Fibroblast of mammary gland (primary cell): Measurements from ENCODE around the gene NSMCE4A.
"Not testable (repeated sequence)": the region's sequence is repeated elsewhere in the genome, so short reads cannot be mapped to it uniquely, and the experiment has no call there.

Experiments
- DNase-seq: peaks from one replicate; pipeline ENCODE4 v3.0.0-alpha.2; 2010; ENCODE audit warnings: low read depth
- H3K4me3 ChIP-seq: 2 replicates; pipeline ENCODE4 v1.5.1; 2011; ENCODE audit warnings: low read depth, mild to moderate bottlenecking, low read length, moderate library complexity; ENCODE audit not compliant: control insufficient read depth
- CTCF ChIP-seq: conservative IDR thresholded peaks from 2 replicates; pipeline ENCODE4 v1.5.1; 2011; ENCODE audit warnings: low read depth, low read length, inconsistent platforms; ENCODE audit not compliant: control insufficient read depth, insufficient read depth

NSMCE4A gene

GRCh38 chr10:121975295-121976086 is 474 bp upstream of the NSMCE4A start:
- no peak for TF ChIP-seq CTCF
- no peak for DNase-seq
- peak overlapping the region; percentile 80 for H3K4me3 ChIP-seq

GRCh38 chr10:121974019-121974534 is 940 bp downstream of the NSMCE4A start:
- no peak for TF ChIP-seq CTCF
- H3K4me3 ChIP-seq, result peak overlapping the region; percentile 80
- DNase-seq, result no peak

- H3K4me3 ChIP-seq, DNase-seq: not testable (repeated sequence)
These were observed 5.9 kb downstream of the NSMCE4A start for GRCh38 chr10:121969086-121969485.

GRCh38 chr10:121965996-121966395 is 9.0 kb downstream of the NSMCE4A start:
- no peak for DNase-seq
- no peak overlapping the region for H3K4me3 ChIP-seq
- no peak for TF ChIP-seq CTCF

- TF ChIP-seq CTCF, result no peak
- no peak for DNase-seq
- H3K4me3 ChIP-seq, result no peak overlapping the region
These were observed 13.6 kb downstream of the NSMCE4A start for GRCh38 chr10:121961456-121961855.

- DNase-seq, result no peak
- no peak overlapping the region for H3K4me3 ChIP-seq
- TF ChIP-seq CTCF, result no peak
These were observed 15.3 kb downstream of the NSMCE4A start for GRCh38 chr10:121959671-121960070.

GRCh38 chr10:121956111-121957061 is 18.6 kb downstream of the NSMCE4A start:
- DNase-seq, result peak; percentile 75
- TF ChIP-seq CTCF, result no peak
- no peak overlapping the region for H3K4me3 ChIP-seq
